HL-60 (cell line): ENCODE data around the gene LRP8.

Experiments used
- DNase-seq, 2 experiments: peaks; one replicate each; pipeline ENCODE4 v3.0.0-alpha.2; 2010 to 2020; ENCODE audit warnings: low read depth in 1 of 2, low spot score in 1 of 2
- H3K27ac ChIP-seq: fragments of 250-450 bp; sonication (Bioruptor Pico); replicated peaks from 2 replicates; pipeline ENCODE4 v1.5.1; 2020; ENCODE audit warnings: mild to moderate bottlenecking, moderate library complexity
- H3K27me3 ChIP-seq: fragments of 250-450 bp; sonication (Bioruptor Pico); 2 replicates; pipeline ENCODE4 v1.5.1; 2021; ENCODE audit warnings: mild to moderate bottlenecking, moderate library complexity; ENCODE audit not compliant: insufficient read depth, poor library complexity, severe bottlenecking
- H3K4me3 ChIP-seq: replicated peaks from 2 replicates; pipeline ENCODE4 v1.5.1; 2011; ENCODE audit warnings: mild to moderate bottlenecking, control low read depth, low read length; ENCODE audit not compliant: insufficient read depth
- GABPA ChIP-seq: IDR thresholded peaks from 2 replicates; pipeline ENCODE4 v1.6.1; 2012; ENCODE audit warnings: low read depth
- POLR2AphosphoS5 ChIP-seq: IDR thresholded peaks from 2 replicates; pipeline ENCODE4 v1.6.1; 2012; ENCODE audit warnings: low read depth
- SPI1 ChIP-seq: IDR thresholded peaks from 2 replicates; pipeline ENCODE4 v1.6.1; 2012; ENCODE audit warnings: low read depth, mild to moderate bottlenecking, borderline replicate concordance
- TF ChIP-seq, protein P1 (sequence below): IDR thresholded peaks from 2 replicates; pipeline ENCODE4 v1.6.1; 2012; ENCODE audit warnings: low read depth; ENCODE audit not compliant: insufficient replicate concordance
- TF ChIP-seq, protein P2 (sequence below): IDR thresholded peaks from one replicate; pipeline ENCODE4 v1.5.1; 2011; ENCODE audit warnings: low read length, control low read depth, inconsistent platforms; ENCODE audit not compliant: insufficient read depth

Gene LRP8

DNA sequence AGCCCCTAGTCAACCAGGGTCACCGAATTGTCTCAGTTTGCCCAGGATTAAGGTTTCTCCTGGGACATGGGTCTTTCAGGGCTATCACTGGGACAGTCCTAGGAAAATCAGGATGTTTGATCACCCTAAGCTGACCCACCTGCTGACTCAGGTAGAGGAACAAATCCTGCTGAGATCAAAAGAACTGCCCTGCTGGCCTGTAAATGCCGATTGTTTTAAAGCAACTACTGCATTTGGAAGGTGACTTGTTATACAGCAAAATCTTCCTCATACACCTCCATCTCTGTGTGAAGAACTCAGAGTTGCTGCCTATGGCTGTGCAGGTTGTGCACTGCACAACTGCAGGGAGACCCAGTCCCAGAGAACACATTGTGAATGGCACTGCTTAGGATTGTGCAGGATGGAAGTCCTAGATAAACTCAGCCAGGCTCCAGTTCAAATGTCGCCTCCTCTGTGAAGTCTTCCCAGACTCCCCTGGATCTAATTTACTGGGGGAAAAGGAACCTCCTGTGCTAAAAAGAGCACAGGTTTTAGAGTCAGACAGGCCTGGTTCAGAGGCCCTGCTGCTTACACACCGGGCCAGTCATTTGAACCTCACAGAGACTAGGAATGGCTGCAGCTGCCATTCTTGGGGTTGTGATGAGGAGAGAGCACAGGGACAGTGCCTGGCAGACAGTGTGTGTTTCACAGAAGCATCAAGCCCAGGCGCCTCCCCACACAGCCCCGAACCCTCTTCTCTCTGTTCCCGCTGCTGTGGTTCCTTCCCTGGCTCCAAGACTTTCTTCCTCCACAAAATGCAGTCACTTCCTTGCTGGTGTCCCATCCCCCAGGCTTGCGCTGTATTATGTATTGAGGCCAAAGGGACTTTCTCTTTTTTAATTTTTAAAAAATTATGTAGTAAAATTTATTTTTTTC is 23.2 kb upstream of the LRP8 start:
- TF ChIP-seq SPI1 (no peak), POLR2AphosphoS5 (no peak), GABPA (no peak)
- TF ChIP-seq, protein P1, sequence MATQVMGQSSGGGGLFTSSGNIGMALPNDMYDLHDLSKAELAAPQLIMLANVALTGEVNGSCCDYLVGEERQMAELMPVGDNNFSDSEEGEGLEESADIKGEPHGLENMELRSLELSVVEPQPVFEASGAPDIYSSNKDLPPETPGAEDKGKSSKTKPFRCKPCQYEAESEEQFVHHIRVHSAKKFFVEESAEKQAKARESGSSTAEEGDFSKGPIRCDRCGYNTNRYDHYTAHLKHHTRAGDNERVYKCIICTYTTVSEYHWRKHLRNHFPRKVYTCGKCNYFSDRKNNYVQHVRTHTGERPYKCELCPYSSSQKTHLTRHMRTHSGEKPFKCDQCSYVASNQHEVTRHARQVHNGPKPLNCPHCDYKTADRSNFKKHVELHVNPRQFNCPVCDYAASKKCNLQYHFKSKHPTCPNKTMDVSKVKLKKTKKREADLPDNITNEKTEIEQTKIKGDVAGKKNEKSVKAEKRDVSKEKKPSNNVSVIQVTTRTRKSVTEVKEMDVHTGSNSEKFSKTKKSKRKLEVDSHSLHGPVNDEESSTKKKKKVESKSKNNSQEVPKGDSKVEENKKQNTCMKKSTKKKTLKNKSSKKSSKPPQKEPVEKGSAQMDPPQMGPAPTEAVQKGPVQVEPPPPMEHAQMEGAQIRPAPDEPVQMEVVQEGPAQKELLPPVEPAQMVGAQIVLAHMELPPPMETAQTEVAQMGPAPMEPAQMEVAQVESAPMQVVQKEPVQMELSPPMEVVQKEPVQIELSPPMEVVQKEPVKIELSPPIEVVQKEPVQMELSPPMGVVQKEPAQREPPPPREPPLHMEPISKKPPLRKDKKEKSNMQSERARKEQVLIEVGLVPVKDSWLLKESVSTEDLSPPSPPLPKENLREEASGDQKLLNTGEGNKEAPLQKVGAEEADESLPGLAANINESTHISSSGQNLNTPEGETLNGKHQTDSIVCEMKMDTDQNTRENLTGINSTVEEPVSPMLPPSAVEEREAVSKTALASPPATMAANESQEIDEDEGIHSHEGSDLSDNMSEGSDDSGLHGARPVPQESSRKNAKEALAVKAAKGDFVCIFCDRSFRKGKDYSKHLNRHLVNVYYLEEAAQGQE: no peak
- TF ChIP-seq, protein P2, sequence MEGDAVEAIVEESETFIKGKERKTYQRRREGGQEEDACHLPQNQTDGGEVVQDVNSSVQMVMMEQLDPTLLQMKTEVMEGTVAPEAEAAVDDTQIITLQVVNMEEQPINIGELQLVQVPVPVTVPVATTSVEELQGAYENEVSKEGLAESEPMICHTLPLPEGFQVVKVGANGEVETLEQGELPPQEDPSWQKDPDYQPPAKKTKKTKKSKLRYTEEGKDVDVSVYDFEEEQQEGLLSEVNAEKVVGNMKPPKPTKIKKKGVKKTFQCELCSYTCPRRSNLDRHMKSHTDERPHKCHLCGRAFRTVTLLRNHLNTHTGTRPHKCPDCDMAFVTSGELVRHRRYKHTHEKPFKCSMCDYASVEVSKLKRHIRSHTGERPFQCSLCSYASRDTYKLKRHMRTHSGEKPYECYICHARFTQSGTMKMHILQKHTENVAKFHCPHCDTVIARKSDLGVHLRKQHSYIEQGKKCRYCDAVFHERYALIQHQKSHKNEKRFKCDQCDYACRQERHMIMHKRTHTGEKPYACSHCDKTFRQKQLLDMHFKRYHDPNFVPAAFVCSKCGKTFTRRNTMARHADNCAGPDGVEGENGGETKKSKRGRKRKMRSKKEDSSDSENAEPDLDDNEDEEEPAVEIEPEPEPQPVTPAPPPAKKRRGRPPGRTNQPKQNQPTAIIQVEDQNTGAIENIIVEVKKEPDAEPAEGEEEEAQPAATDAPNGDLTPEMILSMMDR: no peak
- no peak for DNase-seq

DNA sequence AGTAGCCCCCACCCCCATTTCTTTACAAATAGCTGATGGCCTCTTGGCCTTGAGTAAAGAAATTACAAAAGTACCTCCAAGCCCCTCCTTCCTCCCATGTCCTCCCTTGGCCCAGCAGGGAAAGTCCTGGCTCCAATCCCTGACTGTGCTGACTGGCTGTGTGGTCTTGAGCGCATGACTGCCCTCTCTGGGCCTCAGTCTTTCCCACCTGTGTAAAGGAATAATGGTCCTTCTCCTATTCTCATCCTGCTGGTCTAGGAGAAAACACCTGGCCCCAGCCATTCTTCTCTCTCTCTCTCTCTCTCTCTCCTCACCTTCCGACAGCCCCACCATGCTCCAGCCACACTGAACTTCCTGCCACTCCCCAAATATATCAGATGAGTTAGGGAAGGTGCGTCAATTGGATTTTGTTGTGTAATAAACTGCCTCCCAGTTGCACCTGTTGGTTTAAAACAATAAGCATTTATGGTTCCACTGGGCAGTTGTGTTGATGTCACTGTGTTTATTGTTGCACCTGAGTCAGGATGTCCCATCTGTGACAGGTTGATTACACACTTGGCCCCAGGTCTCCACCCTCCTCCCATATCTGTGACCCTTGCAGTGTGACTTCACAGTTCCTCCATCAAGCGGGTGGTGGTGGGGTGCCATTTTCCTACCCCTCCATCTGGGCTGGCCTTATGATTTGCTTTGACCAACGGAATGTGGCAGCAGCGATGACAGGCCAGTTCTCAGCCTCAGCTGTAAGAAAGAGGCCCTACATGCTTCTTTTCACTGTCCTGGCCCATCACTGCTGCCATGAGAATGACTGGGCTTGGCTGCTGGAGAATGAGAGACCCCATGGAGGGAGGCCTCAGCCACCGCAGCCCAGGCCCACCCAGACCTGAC is 22.3 kb upstream of the LRP8 start:
- no peak for DNase-seq
- H3K27me3 ChIP-seq: no peaks in the 10 kb centered on the region
- H3K4me3 ChIP-seq: no peak overlapping the region
- no peak overlapping the region for H3K27ac ChIP-seq
- TF ChIP-seq, protein P2: no peak
- TF ChIP-seq POLR2AphosphoS5 (no peak), GABPA (no peak), SPI1 (no peak)
- TF ChIP-seq, protein P1: no peak

More for the DNA sequence above, 23.2 kb upstream of the LRP8 start:
- no peaks in the 10 kb centered on the region for H3K27me3 ChIP-seq
- no peak overlapping the region for H3K4me3 ChIP-seq
- H3K27ac ChIP-seq: no peak overlapping the region

DNA sequence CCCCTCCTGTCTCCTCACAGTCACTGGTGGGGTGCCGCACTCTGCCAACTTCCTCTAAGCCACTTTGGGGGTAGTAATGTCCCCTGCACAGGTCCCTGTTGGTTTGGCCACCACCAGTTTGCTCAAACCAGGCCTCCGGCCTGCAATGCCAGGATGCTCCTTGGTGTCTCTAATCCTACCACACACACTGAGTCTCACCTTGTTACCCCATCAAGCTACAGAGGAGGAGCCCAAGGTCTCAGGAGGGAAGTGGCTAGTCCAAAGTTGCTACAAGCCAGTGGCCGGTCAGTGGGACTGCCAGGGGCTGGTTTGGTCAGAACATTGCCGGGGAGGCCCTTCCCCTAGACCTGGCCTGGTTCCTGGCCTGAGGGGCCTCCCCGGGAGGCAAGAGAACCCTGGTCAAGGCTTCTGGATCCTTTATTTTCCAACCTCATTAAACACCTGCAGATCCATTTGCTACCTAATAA is 21.5 kb upstream of the LRP8 start:
- DNase-seq: no peak
- Histone ChIP-seq H3K4me3 (no peak overlapping the region), H3K27me3 (no peaks in the 10 kb centered on the region), H3K27ac (no peak overlapping the region)
- TF ChIP-seq, protein P1: no peak
- TF ChIP-seq GABPA (no peak), SPI1 (no peak), POLR2AphosphoS5 (no peak)
- TF ChIP-seq, protein P2: no peak
